SK-N-SH (cell line): ENCODE data around the gene UBE2L5. TPM values are rescaled to one million over a fixed set of nuclear protein-coding genes. Genes with fewer than 3 reads are reported as not detected.

Experiments
- CTCF ChIA-PET: fragments of 300-600, 350-600 bp; formaldehyde crosslinking; extraction: SDS; loops from one replicate; lab custom pipeline; 2021; lab: Yijun Ruan, JAX
- POLR2A ChIA-PET: fragments of 350-600 bp; sonication (Branson Sonifier 250); formaldehyde crosslinking; extraction: SDS; loops from one replicate; lab custom pipeline; 2020; ENCODE audit warnings: antibody characterized with exemption, inconsistent platforms; lab: Yijun Ruan, JAX
- DNase-seq: peaks from one replicate; pipeline ENCODE4 v3.0.0; 2012
- H2AFZ ChIP-seq: fragments of 200-600 bp; sonication (generic); 2 replicates; pipeline ENCODE4 v1.8.1; 2016; ENCODE audit warnings: antibody characterized with exemption, mild to moderate bottlenecking, low read depth
- H3F3A ChIP-seq: fragments of 200-600 bp; sonication (generic); replicated peaks from 2 replicates; pipeline ENCODE3; 2016; ENCODE audit warnings: antibody characterized with exemption, mild to moderate bottlenecking; ENCODE audit not compliant: insufficient read depth
- H3K27ac ChIP-seq, 2 experiments: fragments of 200-500 bp in 1 of 2; fragments of 200-600 bp in 1 of 2; sonication (Bioruptor generic) in 1 of 2; sonication (generic), shearing (Covaris generic) in 1 of 2; 2 replicates each; pipeline versions ENCODE4 v1.5.1 to v1.6.1; 2014 to 2016; ENCODE audit warnings: low read depth in 2 of 2, inconsistent platforms in 1 of 2, low read length in 1 of 2, mild to moderate bottlenecking in 1 of 2, mixed read lengths in 1 of 2
- H3K27me3 ChIP-seq: fragments of 200-600 bp; sonication (generic), shearing (Covaris generic); 2 replicates; pipeline ENCODE4 v1.6.1; 2016; ENCODE audit warnings: mixed run types; ENCODE audit not compliant: insufficient read depth
- H3K36me3 ChIP-seq, 2 experiments: fragments of 200-500 bp in 1 of 2; fragments of 200-600 bp in 1 of 2; sonication (Bioruptor generic) in 1 of 2; sonication (generic) in 1 of 2; replicated peaks in 1 of 2; 2 replicates each; pipeline versions ENCODE3 to v1.5.1; 2014 to 2016; ENCODE audit warnings: low read length in 1 of 2, mild to moderate bottlenecking in 1 of 2; ENCODE audit not compliant: insufficient read depth in 2 of 2, control insufficient read depth in 1 of 2
- H3K4me1 ChIP-seq, 2 experiments: fragments of 200-500 bp in 1 of 2; fragments of 200-600 bp in 1 of 2; sonication (Bioruptor generic) in 1 of 2; sonication (generic), shearing (Covaris generic) in 1 of 2; 2 replicates each; pipeline versions ENCODE4 v1.5.1 to v1.6.1; 2014 to 2016; ENCODE audit warnings: low read depth in 1 of 2, low read length in 1 of 2, mixed run types in 1 of 2; ENCODE audit not compliant: insufficient read depth in 2 of 2, control insufficient read depth in 1 of 2
- H3K4me2 ChIP-seq: fragments of 200-600 bp; sonication (generic), shearing (Covaris generic); 2 replicates; pipeline ENCODE4 v1.6.1; 2017; ENCODE audit warnings: mixed run types
- H3K4me3 ChIP-seq, 2 experiments: fragments of 200-500 bp in 1 of 2; fragments of 200-600 bp in 1 of 2; sonication (Bioruptor generic) in 1 of 2; sonication (generic), shearing (Covaris generic) in 1 of 2; 2 replicates each; pipeline versions ENCODE4 v1.5.1 to v1.8.1; 2014 to 2016; ENCODE audit warnings: low read depth in 2 of 2, inconsistent platforms in 1 of 2, low read length in 1 of 2, mild to moderate bottlenecking in 1 of 2, mixed read lengths in 1 of 2, moderate library complexity in 1 of 2
- H3K79me2 ChIP-seq: fragments of 200-600 bp; sonication (generic); 2 replicates; pipeline ENCODE4 v1.8.1; 2017; ENCODE audit warnings: mild to moderate bottlenecking; ENCODE audit not compliant: insufficient read depth
- H3K9ac ChIP-seq: fragments of 200-600 bp; sonication (generic); 2 replicates; pipeline ENCODE4 v1.6.1; 2017; ENCODE audit warnings: mixed run types
- H3K9me2 ChIP-seq: fragments of 200-600 bp; sonication (generic); 2 replicates; pipeline ENCODE4 v1.6.1; 2017; ENCODE audit warnings: mixed run types
- H3K9me3 ChIP-seq: fragments of 200-600 bp; sonication (generic); 2 replicates; pipeline ENCODE4 v1.6.1; 2017; ENCODE audit warnings: mixed run types, mild to moderate bottlenecking, moderate library complexity
- H4K20me1 ChIP-seq: fragments of 200-600 bp; sonication (generic); 2 replicates; pipeline ENCODE4 v1.6.1; 2017; ENCODE audit warnings: mild to moderate bottlenecking, mixed run types; ENCODE audit not compliant: insufficient read depth
- EP300 ChIP-seq, 2 experiments: IDR thresholded peaks; 2 replicates each; pipeline versions ENCODE4 v1.4.0 to v1.6.1; 2012; ENCODE audit warnings: borderline replicate concordance in 1 of 2, low read depth in 1 of 2, low read length in 1 of 2
- FOXM1 ChIP-seq: IDR thresholded peaks from 2 replicates; pipeline ENCODE4 v1.4.0; 2012; ENCODE audit warnings: low read depth, mild to moderate bottlenecking
- GATA2 ChIP-seq: sonication (generic); formaldehyde crosslinking; IDR thresholded peaks from 2 replicates; pipeline ENCODE4 v1.5.0; 2020; ENCODE audit warnings: mild to moderate bottlenecking, missing genetic modification reagents
- MAX ChIP-seq: IDR thresholded peaks from 2 replicates; pipeline ENCODE4 v1.4.0; 2012; ENCODE audit warnings: low read depth
- MEF2A ChIP-seq: IDR thresholded peaks from 2 replicates; pipeline ENCODE4 v1.4.0; 2012; ENCODE audit warnings: low read depth, borderline replicate concordance
- NFIC ChIP-seq: IDR thresholded peaks from 2 replicates; pipeline ENCODE4 v1.4.0; 2012; ENCODE audit warnings: borderline replicate concordance
- NRF1 ChIP-seq: IDR thresholded peaks from 2 replicates; pipeline ENCODE4 v1.6.1; 2012; ENCODE audit warnings: low read depth, mild to moderate bottlenecking, low read length
- POLR2AphosphoS5 ChIP-seq: IDR thresholded peaks from 2 replicates; pipeline ENCODE4 v1.6.1; 2012; ENCODE audit warnings: low read depth, low read length
- REST ChIP-seq: IDR thresholded peaks from 2 replicates; pipeline ENCODE4 v1.6.1; 2012; ENCODE audit warnings: mild to moderate bottlenecking, low read depth, low read length, moderate library complexity
- RFX5 ChIP-seq: IDR thresholded peaks from 2 replicates; pipeline ENCODE4 v1.6.1; 2012; ENCODE audit warnings: mild to moderate bottlenecking, improper control_type of control experiment, low read length
- TAF1 ChIP-seq: IDR thresholded peaks from 2 replicates; pipeline ENCODE4 v1.6.1; 2012; ENCODE audit warnings: low read depth, mild to moderate bottlenecking, low read length, moderate library complexity, borderline replicate concordance
- TEAD4 ChIP-seq: IDR thresholded peaks from 2 replicates; pipeline ENCODE4 v1.4.0; 2012; ENCODE audit warnings: mild to moderate bottlenecking, borderline replicate concordance; ENCODE audit not compliant: insufficient read depth
- YY1 ChIP-seq: IDR thresholded peaks from 2 replicates; pipeline ENCODE4 v1.4.0; 2012; ENCODE audit warnings: low read depth, mild to moderate bottlenecking
- ZBTB33 ChIP-seq: IDR thresholded peaks from 2 replicates; pipeline ENCODE4 v1.4.0; 2012; ENCODE audit warnings: low read depth, borderline replicate concordance
- WGBS: methylation state at CpG from one replicate; pipeline ENCODE4 v1.1.6; 2017; ENCODE audit warnings: low lambda C conversion rate; 5-methylcytosine and 5-hydroxymethylcytosine counted together
- polyA plus RNA-seq, 3 experiments: library from polyadenylated mRNA; depleted of rRNA; stranded (reverse); fragments of >200 nt; gene quantifications; 2 replicates each; pipeline ENCODE4 v1.2.3, GENCODE V29; 2012

UBE2L5 gene
- polyA plus RNA-seq, 1 of the 3 experiments (the other 2 are of a cell fraction), result 0.02 TPM

- ChIA-PET CTCF (interaction anchor here (1.0 to 2.9 kb wide), 3 partner anchors 286 to 910 kb away, joined by 3 to 13 read pairs (median 6); no protein-coding TSS in a partner anchor), POLR2A (no interaction called here)
- Histone ChIP-seq H3F3A (peaks cover 9% of the 10 kb centered on the region), H3K79me2 (no peaks in the 10 kb centered on the region), H3K9me2 (no peaks in the 10 kb centered on the region), H3K27me3 (no peaks in the 10 kb centered on the region), H3K4me1 (peaks cover 11% of the 10 kb centered on the region in 2 experiments; a peak in 2 of 4 replicates), H3K36me3 (no peaks in the 10 kb centered on the region), H4K20me1 (no peaks in the 10 kb centered on the region), H2AFZ (no peak overlapping the region), H3K9me3 (no peaks in the 10 kb centered on the region), H3K4me2 (no peak overlapping the region), H3K27ac (no peak overlapping the region), H3K4me3 (no peak overlapping the region), H3K9ac (no peak overlapping the region)
- DNase-seq, result no peak
- WGBS, result 80% methylated on average over 9 of the region's 9 CpGs
- TF ChIP-seq FOXM1 (no peak), GATA2 (CRISPR knock-in tag) (no peak), YY1 (no peak), MEF2A (no peak), RFX5 (no peak), ZBTB33 (no peak), TAF1 (no peak), TEAD4 (no peak)
These were observed 3.4 kb upstream of the UBE2L5 start for GRCh38 chr13:30418717-30419459.

- peak overlapping the region; percentile 83 for H3K9ac ChIP-seq
- H3K27ac ChIP-seq, result peak overlapping the region; percentile 86
- H4K20me1 ChIP-seq, result no peaks in the 10 kb centered on the region
- no peaks in the 10 kb centered on the region for H3K9me2 ChIP-seq
- no peaks in the 10 kb centered on the region for H3K79me2 ChIP-seq
- H3K4me1 ChIP-seq, result peaks cover 7 to 11% of the 10 kb centered on the region in 2 experiments; a peak in 2 of 4 replicates
- WGBS, result 22% methylated on average over 42 of the region's 53 CpGs
- CTCF ChIA-PET, result interaction anchor here (1.7 to 2.9 kb wide), 2 partner anchors 289 to 307 kb away, joined by 6 to 13 read pairs; no protein-coding TSS in a partner anchor
- H3K27me3 ChIP-seq, result no peaks in the 10 kb centered on the region
- peak; percentile 77 for DNase-seq
- POLR2A ChIA-PET, result interaction anchor here (0.8 to 1.3 kb wide), 4 partner anchors 10 to 114 kb away, joined by 3 read pairs; partner anchors contain the start of genes HMGB1 and KATNAL1
- peak overlapping the region; percentile 85 for H3K4me2 ChIP-seq
- peak overlapping the region; percentile 65 to 77 for H3K4me3 ChIP-seq
- no peaks in the 10 kb centered on the region for H3K36me3 ChIP-seq
- peaks cover 9% of the 10 kb centered on the region for H3F3A ChIP-seq
- TF ChIP-seq REST (no peak), NRF1 (no peak), ZBTB33 (no peak), POLR2AphosphoS5 (peak; percentile 46), NFIC (0 out of 2 replicates have a peak, but pooled peaks have one; percentile 19), EP300 (IDR thresholded peaks at IDR 0.05; ENCODE audit: borderline replicate concordance in 1 of 2, low read depth in 1 of 2, low read length in 1 of 2) (peak in 1 of 2 experiments; percentile 32; a peak in 1 of 4 replicates), MAX (0 out of 2 replicates have a peak, but pooled peaks have one; percentile 46)
- H3K9me3 ChIP-seq, result no peaks in the 10 kb centered on the region
- peak overlapping the region; percentile 95 for H2AFZ ChIP-seq
These were observed 920 bp upstream of the UBE2L5 start for GRCh38 chr13:30421093-30422053.
